Right renal cortex interstitium (tissue), 3 donors: ENCODE data around the gene ATP10A. TPM values are rescaled to one million over a fixed set of nuclear protein-coding genes. Genes with fewer than 3 reads are reported as not detected.

ENCODE experiments used
- DNase-seq, 3 donors: peaks; one replicate each; pipeline ENCODE4 v3.0.0-alpha.2; 2013; ENCODE audit warnings: low read depth in 3 of 3, low spot score in 2 of 3
- polyA plus RNA-seq, 3 donors: library from polyadenylated mRNA; unstranded; fragments of 120-200 nt; gene quantifications; one replicate each; pipeline ENCODE4 v1.2.1, GENCODE V29; 2013; ENCODE audit not compliant: insufficient read length in 3 of 3

Gene ATP10A
- polyA plus RNA-seq, 3 donors, result 2.3 to 4.5 (median 2.9) TPM

GRCh38 chr15:25688166-25688565 lies 175.0 kb downstream of the ATP10A start:
- DNase-seq, result no peak

DNA sequence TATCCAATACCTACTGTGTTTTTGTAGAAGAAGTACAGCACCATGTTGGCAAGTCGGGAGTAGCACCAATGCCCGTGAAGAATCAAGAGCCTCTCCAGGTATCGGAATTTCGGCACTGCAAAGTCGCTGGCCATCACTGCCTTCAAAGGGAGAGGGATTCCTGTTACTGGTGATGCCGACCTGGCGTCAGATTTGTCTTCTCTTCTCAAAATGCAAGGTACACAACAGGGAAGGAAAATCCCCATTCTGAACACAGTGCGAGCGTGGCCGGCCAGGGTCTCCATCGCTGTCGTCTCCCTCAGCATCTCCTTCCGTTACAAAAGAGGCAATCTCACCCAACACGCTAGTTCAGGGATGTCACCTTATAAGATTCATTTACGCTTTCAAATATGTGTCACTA lies 175.4 kb downstream of the ATP10A start:
- DNase-seq, result no peak

DNA sequence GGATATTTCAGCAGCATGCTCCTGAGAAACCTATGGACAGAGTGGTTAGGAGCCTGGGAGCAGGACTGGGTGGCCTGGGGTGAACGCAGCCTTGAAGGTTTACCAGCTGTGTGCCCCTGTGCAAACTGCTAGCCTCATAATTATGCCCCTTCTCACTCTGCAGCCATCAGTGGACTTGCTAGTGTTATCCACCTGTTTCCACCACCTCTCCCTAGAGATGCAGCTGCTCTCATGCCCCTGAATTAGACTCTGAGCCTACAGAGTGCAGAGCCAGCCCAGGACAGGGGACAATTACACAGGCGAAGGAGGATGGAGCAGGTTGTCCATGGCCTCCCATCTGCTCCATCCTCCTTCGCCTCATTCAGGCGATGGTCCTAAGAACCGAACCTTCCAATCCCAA lies 175.9 kb downstream of the ATP10A start:
- no peak for DNase-seq

- DNase-seq, result no peak
These were observed 176.3 kb downstream of the ATP10A start for GRCh38 chr15:25686780-25687179.

GRCh38 chr15:25684521-25685431 lies 178.4 kb downstream of the ATP10A start:
- DNase-seq, result no peak

- DNase-seq, result no peak
These were observed 179.2 kb downstream of the ATP10A start for GRCh38 chr15:25683911-25684310.

GRCh38 chr15:25683415-25683814 lies 179.7 kb downstream of the ATP10A start:
- DNase-seq, result no peak

DNA sequence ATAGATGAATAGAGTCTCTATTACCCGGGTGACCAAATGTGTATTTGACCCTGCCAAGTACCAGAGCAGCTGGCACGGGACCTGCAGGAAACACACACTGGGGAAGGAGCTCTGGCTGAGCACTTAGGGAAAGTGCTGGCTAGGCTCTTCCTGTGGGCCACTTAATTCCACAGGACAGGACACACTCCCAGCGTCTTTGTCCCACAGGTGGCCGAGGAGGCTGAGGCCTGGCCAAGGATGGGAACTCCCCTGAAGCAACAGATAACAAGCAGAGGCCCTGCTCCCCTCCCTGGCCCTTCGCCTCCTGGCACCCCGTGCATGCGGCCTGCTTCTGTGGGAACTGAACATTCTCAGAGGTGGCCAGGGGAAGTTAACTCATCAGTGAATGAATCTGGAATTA lies 180.8 kb downstream of the ATP10A start:
- no peak for DNase-seq

DNA sequence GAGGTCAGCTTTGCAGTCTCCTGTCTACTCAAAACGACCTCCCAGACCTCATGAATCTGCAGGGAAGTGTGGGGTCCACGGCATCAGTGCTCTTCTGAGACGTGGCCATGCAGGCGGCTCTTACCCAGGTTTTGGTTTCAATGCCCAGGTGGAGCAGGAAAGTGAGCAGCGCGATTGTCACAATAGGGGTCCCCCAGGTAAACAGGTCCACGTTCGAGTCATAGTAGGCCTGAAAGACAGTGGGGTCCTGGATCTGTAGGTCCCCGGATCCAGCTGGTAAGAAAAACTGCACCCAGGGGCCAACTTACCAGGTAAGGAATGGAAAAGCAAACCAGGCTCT lies 182.5 kb downstream of the ATP10A start:
- no peak for DNase-seq

DNA sequence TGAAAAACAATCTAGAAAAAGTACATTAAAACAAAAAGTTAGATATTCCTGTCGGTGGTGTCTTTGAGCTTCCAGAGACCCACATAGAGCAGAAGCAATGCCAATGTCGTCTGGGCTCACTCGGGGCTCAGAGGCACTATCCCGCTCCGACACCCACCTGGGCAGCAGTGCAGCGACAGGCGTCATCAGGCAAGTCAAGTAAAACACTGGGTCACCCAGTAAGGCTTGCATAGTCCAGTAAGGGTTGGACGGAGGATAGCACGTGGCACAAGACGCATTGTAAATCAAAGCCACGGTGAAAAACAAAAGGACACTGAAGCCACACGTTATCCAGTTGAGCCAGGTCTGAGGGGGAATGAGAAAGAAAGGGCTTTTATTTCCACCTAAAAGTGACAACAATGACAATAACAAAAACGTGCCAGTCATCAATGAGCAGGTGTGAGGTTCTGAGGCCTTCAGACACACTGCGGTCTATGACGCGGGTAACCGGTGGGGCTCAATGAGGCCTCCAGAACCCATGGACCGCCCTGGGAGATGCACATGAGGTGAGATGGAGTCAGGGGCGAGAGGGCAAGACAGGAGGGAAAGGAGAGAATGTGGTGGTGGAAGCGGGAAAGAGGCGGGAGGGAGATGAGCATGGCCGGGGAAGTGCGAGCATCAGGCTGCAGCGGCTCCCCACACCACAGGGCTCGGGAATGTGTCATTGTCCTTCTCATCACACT lies 183.0 kb downstream of the ATP10A start:
- no peak for DNase-seq

- DNase-seq, result no peak
These were observed 183.6 kb downstream of the ATP10A start for GRCh38 chr15:25679492-25679891.

DNA sequence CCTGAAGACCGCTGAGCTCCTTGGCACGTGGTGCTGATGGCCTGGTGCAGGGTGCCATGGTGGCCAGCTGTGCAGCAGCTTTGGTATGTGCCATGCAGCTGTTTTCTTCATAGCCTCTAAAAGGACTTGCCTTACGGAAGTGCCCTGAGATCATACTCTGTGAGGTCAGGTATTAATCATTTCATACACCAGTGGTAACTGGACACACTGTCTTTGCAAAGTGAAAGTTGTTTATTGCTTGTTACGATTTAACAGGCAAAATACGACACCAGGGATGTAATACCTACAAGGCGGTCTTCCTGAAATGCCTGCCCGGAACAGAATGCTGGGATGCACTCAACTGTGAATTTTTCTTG lies 184.6 kb downstream of the ATP10A start:
- DNase-seq, result no peak

DNA sequence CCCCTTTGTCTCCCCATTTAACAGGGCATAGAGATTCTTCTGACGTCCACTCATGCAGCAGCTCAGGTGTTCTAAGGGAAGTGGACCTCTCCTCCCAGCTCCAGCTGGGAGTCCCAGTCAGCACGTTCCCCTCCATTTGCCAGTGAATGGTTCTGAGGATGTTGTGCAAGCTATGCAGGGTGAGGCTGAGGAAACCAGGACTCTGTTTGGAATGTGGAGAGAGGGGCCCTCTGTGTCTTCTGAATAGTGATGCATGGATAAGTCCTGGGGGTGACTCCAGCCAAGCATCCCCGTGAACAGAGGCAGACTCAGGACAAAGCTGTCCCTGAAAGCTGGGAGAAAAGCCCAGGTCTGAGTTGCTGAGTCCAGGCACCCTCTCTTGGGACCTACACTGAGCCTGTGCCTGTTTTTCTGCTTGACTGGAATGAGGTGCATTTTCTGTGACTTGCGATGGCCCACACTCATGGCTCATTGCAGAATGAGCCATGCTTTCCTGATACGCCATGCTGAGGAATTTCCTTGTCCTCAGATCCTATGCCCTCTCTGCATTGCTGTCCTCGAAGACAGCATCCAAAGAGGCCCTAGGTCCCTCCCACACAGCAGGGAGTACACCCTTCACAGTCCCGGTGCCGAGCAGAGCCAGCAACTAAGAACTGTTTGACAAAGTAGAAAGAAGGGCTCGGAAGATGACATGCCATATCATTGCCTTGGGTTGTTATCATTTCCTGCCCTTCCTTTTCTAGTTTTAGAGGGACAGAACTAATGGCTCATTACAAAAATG lies 185.2 kb downstream of the ATP10A start:
- no peak for DNase-seq

GRCh38 chr15:25676070-25676469 lies 187.1 kb downstream of the ATP10A start:
- no peak for DNase-seq

- DNase-seq, result no peak
These were observed 187.7 kb downstream of the ATP10A start for GRCh38 chr15:25675396-25675795.

DNA sequence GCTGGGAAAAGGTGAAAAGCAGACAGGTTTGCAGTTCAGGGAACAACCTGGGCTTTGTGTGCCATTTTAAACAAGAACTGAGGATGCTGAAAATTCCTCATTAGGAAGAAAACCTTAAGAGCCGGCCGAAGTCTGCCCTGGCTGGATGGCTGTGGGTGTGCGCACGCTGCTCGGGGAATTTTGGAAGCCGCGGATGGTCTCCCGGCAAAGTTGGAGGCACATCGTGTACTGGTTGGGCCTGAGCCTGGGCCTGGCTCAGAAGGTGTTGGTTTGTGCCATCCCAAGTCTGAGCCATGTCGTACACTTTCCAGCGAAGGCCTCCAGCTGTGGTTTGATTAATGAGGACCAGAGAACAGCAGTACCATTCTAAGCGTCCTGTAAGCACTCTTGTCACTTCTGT lies 188.2 kb downstream of the ATP10A start:
- DNase-seq, result no peak

GRCh38 chr15:25673972-25674371 lies 189.2 kb downstream of the ATP10A start:
- no peak for DNase-seq

DNA sequence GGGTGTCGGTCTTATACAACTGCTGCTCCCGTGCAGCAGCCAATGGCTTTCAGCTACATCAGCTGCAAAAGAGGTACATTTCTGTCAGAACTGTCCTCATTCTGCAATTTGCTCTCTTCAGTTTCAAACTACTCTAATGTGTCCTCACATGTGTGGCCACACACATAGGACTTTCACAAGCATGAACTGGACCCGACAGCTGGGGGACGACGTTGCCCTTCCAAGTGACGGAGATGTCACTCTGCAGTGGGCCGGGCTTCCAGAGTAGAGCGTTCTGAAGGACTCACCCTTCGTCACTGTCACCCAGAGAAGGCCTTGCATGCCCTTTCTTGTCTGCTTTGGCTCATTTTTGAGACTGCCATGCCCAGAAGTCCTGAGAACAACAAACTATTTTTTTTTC lies 189.8 kb downstream of the ATP10A start:
- DNase-seq, result no peak

GRCh38 chr15:25671132-25671531 lies 192.0 kb downstream of the ATP10A start:
- DNase-seq, result peak in 1 of 3 donors; percentile 42

DNA sequence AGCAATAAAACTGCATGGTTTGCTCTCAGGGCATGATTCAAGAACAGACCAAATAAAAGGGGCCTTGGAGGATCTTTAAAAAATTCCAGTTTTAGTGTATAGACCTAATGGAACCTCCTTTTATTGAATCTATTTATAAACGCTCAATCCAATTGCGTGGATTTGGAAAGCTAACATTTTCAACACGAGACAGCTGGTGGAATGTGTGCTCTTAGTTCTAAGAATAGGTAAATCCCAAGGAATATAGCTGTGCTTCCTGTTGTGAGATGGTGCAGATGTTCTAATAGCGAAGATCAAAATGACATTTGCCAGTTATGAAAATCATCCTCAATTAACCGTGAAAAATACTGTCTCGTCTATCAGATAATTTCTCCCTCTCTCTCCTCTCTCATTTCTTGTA lies 192.5 kb downstream of the ATP10A start:
- no peak for DNase-seq

DNA sequence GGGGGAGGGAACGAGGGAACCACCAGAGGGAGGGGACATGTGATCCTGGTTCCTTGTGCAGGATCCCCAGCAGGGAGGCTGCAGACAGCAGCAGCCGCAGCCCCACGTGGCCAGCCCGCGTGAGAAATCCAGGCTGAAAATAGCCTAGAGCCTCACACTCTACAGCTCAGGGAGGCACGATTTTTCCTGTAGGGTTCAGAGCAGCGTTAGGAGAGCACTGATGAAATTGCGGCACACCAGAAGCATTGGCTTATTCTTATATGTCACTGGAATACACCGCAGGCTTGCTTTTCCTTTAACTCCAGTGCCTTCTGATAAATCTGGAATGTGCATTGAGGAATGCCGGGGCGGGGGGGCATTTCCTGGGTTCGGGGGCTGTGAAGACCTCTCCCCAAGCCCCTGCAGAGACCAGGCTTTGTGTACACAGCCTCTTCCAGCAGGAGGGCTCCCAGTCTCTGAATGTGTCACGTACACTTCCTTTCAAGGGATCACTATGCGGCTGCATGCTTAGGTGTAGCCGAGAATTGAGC lies 193.0 kb downstream of the ATP10A start:
- peak in 1 of 3 donors; percentile 37 for DNase-seq
